Prostate gland (tissue), 2 donors: ENCODE results near the gene FMO2. TPM values are rescaled to one million over a fixed set of nuclear protein-coding genes. Genes with fewer than 3 reads are reported as not detected.
A peak's percentile ranks its signal among the peaks of the same experiment; 100 is the strongest.

Experiments
- DNase-seq: peaks from one replicate; pipeline ENCODE4 v3.0.0-alpha.2; 2019; ENCODE audit warnings: low spot score
- H3K27ac ChIP-seq, 2 donors: fragments of 200-600 bp; sonication (generic); 2 replicates each; pipeline ENCODE4 v1.5.1; 2017 to 2019
- H3K27me3 ChIP-seq: fragments of 200-600 bp; sonication (generic); replicated peaks from 2 replicates; pipeline ENCODE4 v1.5.1; 2019; ENCODE audit not compliant: insufficient read depth
- H3K36me3 ChIP-seq, 2 donors: fragments of 200-600 bp; sonication (generic); 1 replicate in 1 of 2; 2 replicates in 1 of 2; pipeline versions ENCODE4 v1.5.1 to v1.8.1; 2017 to 2019
- H3K4me1 ChIP-seq: fragments of 200-600 bp; sonication (generic); replicated peaks from 2 replicates; pipeline ENCODE4 v1.5.1; 2019
- H3K4me3 ChIP-seq, 2 donors: fragments of 200-600 bp; sonication (generic); 2 replicates each; pipeline ENCODE4 v1.5.1; 2017 to 2019
- H3K9me3 ChIP-seq: fragments of 200-600 bp; sonication (generic); 2 replicates; pipeline ENCODE4 v1.5.1; 2017
- CTCF ChIP-seq, 4 experiments: fragments of 200-600 bp in 2 of 4; fragments of 450-650 bp in 2 of 4; sonication (generic) in 2 of 4; IDR thresholded peaks; 1 replicate in 3 of 4; 2 replicates in 1 of 4; pipeline ENCODE4 v1.5.1; 2016 to 2019; ENCODE audit warnings: antibody characterized with exemption in 4 of 4, mild to moderate bottlenecking in 2 of 4, moderate library complexity in 2 of 4
- POLR2A ChIP-seq: fragments of 450-650 bp; IDR thresholded peaks from one replicate; pipeline ENCODE4 v1.6.1; 2016; ENCODE audit warnings: antibody characterized with exemption, mild to moderate bottlenecking
- POLR2AphosphoS5 ChIP-seq: sonication (generic); formaldehyde crosslinking; IDR thresholded peaks from one replicate; pipeline ENCODE4 v1.6.1; 2017; ENCODE audit warnings: antibody characterized with exemption
- WGBS: methylation state at CpG from one replicate; pipeline ENCODE4 v1.1.5; 2018; 5-methylcytosine and 5-hydroxymethylcytosine counted together
- intact Hi-C: fragments of 100-400 bp; cut with DNase I; formaldehyde crosslinking; loops from one replicate; pipeline ENCODE4 v1.14.2; 2022
- total RNA-seq, 2 donors: library from RNA; depleted of rRNA; stranded (reverse); fragments of >200 nt; gene quantifications; one replicate each; pipeline ENCODE4 v1.1.0, GENCODE V29; 2016

Gene FMO2
- total RNA-seq, 2 donors from 2014 or later: 6.5 to 10.6 TPM

GRCh38 chr1:171179318-171180227 lies 5.5 kb upstream of the FMO2 start:
- Histone ChIP-seq H3K4me1 (no peaks in the 10 kb centered on the region), H3K27ac (no peak overlapping the region), H3K36me3 (no peaks in the 10 kb centered on the region), H3K9me3 (no peaks in the 10 kb centered on the region), H3K27me3 (no peaks in the 10 kb centered on the region), H3K4me3 (no peak overlapping the region)
- intact Hi-C loops: no loop called here
- no peak for DNase-seq
- WGBS: 81% methylated on average over 5 of the region's 5 CpGs
- TF ChIP-seq CTCF (IDR thresholded peaks at IDR 0.05) (no peak), POLR2A (no peak), POLR2AphosphoS5 (no peak)

GRCh38 chr1:171180670-171181069 lies 4.4 kb upstream of the FMO2 start:
- TF ChIP-seq POLR2A: no peak
- no peak for TF ChIP-seq CTCF (IDR thresholded peaks at IDR 0.05)
- no peak for TF ChIP-seq POLR2AphosphoS5
- Histone ChIP-seq H3K9me3 (no peaks in the 10 kb centered on the region), H3K27ac (no peak overlapping the region), H3K27me3 (no peaks in the 10 kb centered on the region), H3K4me3 (no peak overlapping the region), H3K36me3 (no peaks in the 10 kb centered on the region), H3K4me1 (no peaks in the 10 kb centered on the region)
- no peak for DNase-seq
- 91% methylated on average over 2 of the region's 2 CpGs for WGBS
- intact Hi-C loops: no loop called here

GRCh38 chr1:171188388-171189266 lies 3.5 kb downstream of the FMO2 start:
- TF ChIP-seq CTCF (IDR thresholded peaks at IDR 0.05) (peak in 3 of 4 experiments; percentile 42 to 69 (median 58)), POLR2A (no peak)
- no peak overlapping the region for H3K27ac ChIP-seq
- H3K27me3 ChIP-seq: no peaks in the 10 kb centered on the region
- DNase-seq: peak; percentile 23
- no peaks in the 10 kb centered on the region for H3K4me1 ChIP-seq
- no peaks in the 10 kb centered on the region for H3K9me3 ChIP-seq
- WGBS: 51% methylated on average over 11 of the region's 11 CpGs
- no peak overlapping the region for H3K4me3 ChIP-seq
- intact Hi-C loops: loop anchor here (2.0 kb wide), 1 partner anchor 106 kb away; no protein-coding TSS in a partner anchor
- no peaks in the 10 kb centered on the region for H3K36me3 ChIP-seq

GRCh38 chr1:171191992-171192391 lies 6.9 kb downstream of the FMO2 start:
- intact Hi-C loops: no loop called here
- TF ChIP-seq POLR2AphosphoS5 (no peak), POLR2A (no peak), CTCF (IDR thresholded peaks at IDR 0.05) (no peak)
- WGBS: 42% methylated on average over 1 of the region's 1 CpG
- Histone ChIP-seq H3K9me3 (no peaks in the 10 kb centered on the region), H3K36me3 (no peaks in the 10 kb centered on the region), H3K27me3 (no peaks in the 10 kb centered on the region), H3K4me1 (no peaks in the 10 kb centered on the region), H3K4me3 (no peak overlapping the region), H3K27ac (no peak overlapping the region)
- no peak for DNase-seq
